Fibroblast of mammary gland (primary cell): ENCODE measurements around the gene HTR3A.
A peak's percentile ranks its signal among the peaks of the same experiment; 100 is the strongest.

Source experiments
- DNase-seq: peaks from one replicate; pipeline ENCODE4 v3.0.0-alpha.2; 2010; ENCODE audit warnings: low read depth
- H3K4me3 ChIP-seq: 2 replicates; pipeline ENCODE4 v1.5.1; 2011; ENCODE audit warnings: low read depth, mild to moderate bottlenecking, low read length, moderate library complexity; ENCODE audit not compliant: control insufficient read depth
- CTCF ChIP-seq: conservative IDR thresholded peaks from 2 replicates; pipeline ENCODE4 v1.5.1; 2011; ENCODE audit warnings: low read depth, low read length, inconsistent platforms; ENCODE audit not compliant: control insufficient read depth, insufficient read depth

Gene HTR3A

GRCh38 chr11:114025329-114025907, 50.5 kb downstream of the HTR3A start:
- no peak for TF ChIP-seq CTCF
- DNase-seq, result no peak
- no peak overlapping the region for H3K4me3 ChIP-seq

GRCh38 chr11:114026355-114026754, 51.4 kb downstream of the HTR3A start:
- peak; percentile 30 for TF ChIP-seq CTCF
- no peak overlapping the region for H3K4me3 ChIP-seq
- DNase-seq, result peak; percentile 37

GRCh38 chr11:114027391-114027790, 52.5 kb downstream of the HTR3A start:
- TF ChIP-seq CTCF, result no peak
- DNase-seq, result no peak
- H3K4me3 ChIP-seq, result no peak overlapping the region

- DNase-seq, result peak; percentile 30
- H3K4me3 ChIP-seq, result no peak overlapping the region
- TF ChIP-seq CTCF, result peak; percentile 34
These were observed 53.0 kb downstream of the HTR3A start for GRCh38 chr11:114027926-114028325.

GRCh38 chr11:114031246-114031966, 56.5 kb downstream of the HTR3A start:
- no peak overlapping the region for H3K4me3 ChIP-seq
- TF ChIP-seq CTCF, result no peak
- no peak for DNase-seq

GRCh38 chr11:114031967-114032320, 57.0 kb downstream of the HTR3A start:
- no peak overlapping the region for H3K4me3 ChIP-seq
- no peak for DNase-seq
- TF ChIP-seq CTCF, result no peak
